Stimulated activated CD4-positive, alpha-beta T cell treated with anti-CD3 and anti-CD28 coated beads, TNF-alpha, amount 100 ng/mL, for 4 hours (primary cell): ENCODE measurements around the gene TCF7L1.

Source experiments
- DNase-seq, 3 experiments: peaks; one replicate each; pipeline ENCODE4 v3.0.0-alpha.2; 2020; ENCODE audit warnings: low read depth in 3 of 3

TCF7L1 gene

GRCh38 chr2:85255456-85255812 is 122.2 kb downstream of the TCF7L1 start:
- DNase-seq = no peak

GRCh38 chr2:85255813-85256594 is 122.8 kb downstream of the TCF7L1 start:
- no peak for DNase-seq

GRCh38 chr2:85257359-85257969 is 124.3 kb downstream of the TCF7L1 start:
- no peak for DNase-seq

GRCh38 chr2:85257970-85258605 is 124.9 kb downstream of the TCF7L1 start:
- DNase-seq = no peak

GRCh38 chr2:85259101-85259590 is 126.0 kb downstream of the TCF7L1 start:
- DNase-seq = no peak

GRCh38 chr2:85259879-85260278 is 126.7 kb downstream of the TCF7L1 start:
- DNase-seq = no peak

GRCh38 chr2:85263591-85263990 is 130.4 kb downstream of the TCF7L1 start:
- no peak for DNase-seq

- DNase-seq = no peak
Measured at GRCh38 chr2:85264471-85264870, 131.3 kb downstream of the TCF7L1 start.

- no peak for DNase-seq
Measured at GRCh38 chr2:85265304-85265703, 132.1 kb downstream of the TCF7L1 start.

GRCh38 chr2:85266146-85267041 is 133.2 kb downstream of the TCF7L1 start:
- peak; percentile 33 to 52 (median 43) for DNase-seq

GRCh38 chr2:85269959-85270358 is 136.8 kb downstream of the TCF7L1 start:
- no peak for DNase-seq

- no peak for DNase-seq
Measured at GRCh38 chr2:85272357-85272756, 139.2 kb downstream of the TCF7L1 start.

- no peak for DNase-seq
Measured at GRCh38 chr2:85273738-85274731, 140.8 kb downstream of the TCF7L1 start.

- no peak for DNase-seq
Measured at GRCh38 chr2:85275984-85276540, 142.9 kb downstream of the TCF7L1 start.

- DNase-seq = no peak
Measured at GRCh38 chr2:85276571-85277118, 143.5 kb downstream of the TCF7L1 start.

- DNase-seq = no peak
Measured at GRCh38 chr2:85277416-85278158, 144.4 kb downstream of the TCF7L1 start.

- DNase-seq = no peak
Measured at GRCh38 chr2:85278361-85278760, 145.2 kb downstream of the TCF7L1 start.

- DNase-seq = no peak
Measured at GRCh38 chr2:85281553-85281952, 148.4 kb downstream of the TCF7L1 start.

- DNase-seq = no peak
Measured at GRCh38 chr2:85282914-85283313, 149.7 kb downstream of the TCF7L1 start.
